Mucosa of descending colon (tissue), 3 donors: Measurements from ENCODE around the gene CIPC. TPM values are rescaled to one million over a fixed set of nuclear protein-coding genes. Genes with fewer than 3 reads are reported as not detected.

ENCODE experiments used
- ATAC-seq: fragments of 200-7000 bp; cut with Tn5 transposase; one replicate; pipeline ENCODE4 v1.9.1; 2020; ENCODE audit warnings: mild to moderate bottlenecking, moderate library complexity
- DNase-seq, 3 donors: peaks; one replicate each; pipeline ENCODE4 v3.0.0-alpha.2; 2020
- H3K36me3 ChIP-seq: fragments of 200-600 bp; one replicate; pipeline ENCODE4 v1.8.0; 2021; ENCODE audit warnings: low read depth, mild to moderate bottlenecking
- H3K4me1 ChIP-seq: fragments of 200-600 bp; one replicate; pipeline ENCODE4 v1.8.0; 2021; ENCODE audit warnings: low read depth, mild to moderate bottlenecking
- H3K4me3 ChIP-seq: fragments of 200-600 bp; one replicate; pipeline ENCODE4 v1.8.0; 2021; ENCODE audit warnings: mild to moderate bottlenecking
- H3K9me3 ChIP-seq: fragments of 200-600 bp; one replicate; pipeline ENCODE4 v1.8.0; 2021; ENCODE audit warnings: mild to moderate bottlenecking
- intact Hi-C, 2 donors: fragments of 100-400 bp; cut with DNase I in 1 of 2; cut with micrococcal nuclease in 1 of 2; formaldehyde crosslinking; loops; one replicate each; pipeline versions ENCODE4 v1.11.0 to v1.11.1; 2022; cut with DNase I, micrococcal nuclease
- total RNA-seq, 3 donors: library from RNA; stranded (reverse); fragmentation: NEBNext Ultra II Directional in 2 of 3; extraction: Animal tissue kit (Norgen Biotek cat#: 25700) in 2 of 3; gene quantifications; one replicate each; pipeline versions ENCODE4 v1.2.1 to v1.2.4, GENCODE V29; 2021 to 2023
- TF ChIP-seq, protein P1 (sequence below): fragments of 200-600 bp; IDR thresholded peaks from one replicate; pipeline ENCODE4 v1.8.0; 2022; ENCODE audit warnings: antibody characterized with exemption, mild to moderate bottlenecking
- donor health status: DM: no; HTN: no; CAD: no; lungs with moderate emphysema.
- donor health status: DM: no; HTN: no; CAD: no.
- donor health status: DM: no; HTN: yes; CAD: no.

Gene CIPC
- total RNA-seq, 3 donors from 2014 or later, result 45.7 to 84.9 (median 61.0) TPM

DNA sequence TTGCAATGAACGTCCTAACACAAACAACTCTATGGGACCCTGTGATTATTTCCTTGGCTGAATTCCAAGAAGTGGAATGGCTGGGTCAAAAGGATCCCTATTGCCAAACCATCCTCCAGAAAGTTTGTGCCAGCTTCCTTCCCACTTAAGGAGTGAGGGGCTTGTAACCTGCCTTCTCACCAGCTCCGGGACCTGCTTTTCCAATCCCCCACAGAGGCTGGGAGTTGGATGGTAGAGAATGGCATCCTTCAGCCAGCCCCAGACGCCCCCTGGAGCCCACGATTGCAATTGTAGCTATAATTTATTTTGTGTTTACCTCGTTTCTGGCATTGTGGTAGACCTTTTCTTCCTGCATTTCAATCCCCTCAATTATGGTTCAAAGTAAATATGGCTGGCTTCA, 53.2 kb downstream of the CIPC start:
- TF ChIP-seq, protein P1, sequence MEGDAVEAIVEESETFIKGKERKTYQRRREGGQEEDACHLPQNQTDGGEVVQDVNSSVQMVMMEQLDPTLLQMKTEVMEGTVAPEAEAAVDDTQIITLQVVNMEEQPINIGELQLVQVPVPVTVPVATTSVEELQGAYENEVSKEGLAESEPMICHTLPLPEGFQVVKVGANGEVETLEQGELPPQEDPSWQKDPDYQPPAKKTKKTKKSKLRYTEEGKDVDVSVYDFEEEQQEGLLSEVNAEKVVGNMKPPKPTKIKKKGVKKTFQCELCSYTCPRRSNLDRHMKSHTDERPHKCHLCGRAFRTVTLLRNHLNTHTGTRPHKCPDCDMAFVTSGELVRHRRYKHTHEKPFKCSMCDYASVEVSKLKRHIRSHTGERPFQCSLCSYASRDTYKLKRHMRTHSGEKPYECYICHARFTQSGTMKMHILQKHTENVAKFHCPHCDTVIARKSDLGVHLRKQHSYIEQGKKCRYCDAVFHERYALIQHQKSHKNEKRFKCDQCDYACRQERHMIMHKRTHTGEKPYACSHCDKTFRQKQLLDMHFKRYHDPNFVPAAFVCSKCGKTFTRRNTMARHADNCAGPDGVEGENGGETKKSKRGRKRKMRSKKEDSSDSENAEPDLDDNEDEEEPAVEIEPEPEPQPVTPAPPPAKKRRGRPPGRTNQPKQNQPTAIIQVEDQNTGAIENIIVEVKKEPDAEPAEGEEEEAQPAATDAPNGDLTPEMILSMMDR, result no peak
- Histone ChIP-seq H3K9me3 (no peaks in the 10 kb centered on the region), H3K4me1 (no peaks in the 10 kb centered on the region), H3K4me3 (no peak overlapping the region), H3K36me3 (no peaks in the 10 kb centered on the region)
- intact Hi-C loops, result loop anchor here (10.0 kb wide), 2 partner anchors 64 to 164 kb away; no protein-coding TSS in a partner anchor
- ATAC-seq (no peak), DNase-seq (no peak)

- peak; percentile 53 for ATAC-seq
- TF ChIP-seq, protein P1, result no peak
- no peaks in the 10 kb centered on the region for H3K9me3 ChIP-seq
- no peak for DNase-seq
- H3K36me3 ChIP-seq, result no peaks in the 10 kb centered on the region
- H3K4me1 ChIP-seq, result no peaks in the 10 kb centered on the region
- no peak overlapping the region for H3K4me3 ChIP-seq
- intact Hi-C loops, result loop anchor here (10.0 kb wide), 2 partner anchors 63 to 163 kb away; no protein-coding TSS in a partner anchor
These were observed 54.0 kb downstream of the CIPC start for GRCh38 chr14:77151918-77152588.

DNA sequence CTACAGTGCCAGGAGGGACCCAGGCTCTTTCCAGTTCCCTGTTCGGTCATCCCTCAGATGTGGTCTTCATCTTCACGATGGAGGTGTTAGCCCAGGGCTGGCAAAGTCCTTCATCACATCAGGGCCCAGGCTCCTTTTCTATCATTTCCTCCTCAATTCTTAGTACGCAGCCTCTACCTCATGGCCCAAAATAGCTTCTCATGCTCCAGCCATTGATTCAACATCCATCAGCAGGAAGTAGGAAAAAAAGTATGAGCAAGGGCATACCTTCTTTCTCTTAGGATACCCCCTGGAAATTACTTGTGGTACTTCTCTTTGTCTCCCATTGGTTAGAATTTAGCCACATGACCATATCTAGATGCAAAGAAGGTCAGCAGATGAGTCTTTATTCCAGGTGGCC, 55.7 kb downstream of the CIPC start:
- Histone ChIP-seq H3K9me3 (no peaks in the 10 kb centered on the region), H3K36me3 (no peaks in the 10 kb centered on the region), H3K4me3 (no peak overlapping the region), H3K4me1 (no peaks in the 10 kb centered on the region)
- no peak for ATAC-seq
- DNase-seq, result no peak
- TF ChIP-seq, protein P1, result no peak
- intact Hi-C loops, result loop anchor here (10.0 kb wide), 2 partner anchors 61 to 161 kb away; no protein-coding TSS in a partner anchor

DNA sequence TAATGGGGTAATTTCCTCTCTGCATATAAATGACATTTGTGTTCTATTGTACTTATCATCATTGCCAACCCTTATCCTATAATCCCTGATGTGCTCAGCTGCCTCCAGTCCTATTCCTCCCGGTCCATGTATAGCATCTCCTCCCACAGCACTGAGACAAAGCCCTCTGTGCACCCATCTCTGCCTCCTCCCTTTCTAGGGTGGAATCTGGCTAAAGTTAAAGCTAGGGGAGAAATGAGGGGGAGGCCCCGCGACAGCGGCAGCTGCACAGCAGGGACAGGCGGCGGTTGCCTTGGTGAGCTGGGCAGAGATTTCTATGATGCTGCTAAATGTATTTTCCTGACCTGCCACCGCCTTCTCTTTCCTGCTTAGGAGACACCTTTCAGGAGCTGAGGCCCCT, 56.4 kb downstream of the CIPC start:
- intact Hi-C loops, result loop anchor here (10.0 kb wide), 2 partner anchors 60 to 160 kb away; no protein-coding TSS in a partner anchor
- Histone ChIP-seq H3K4me3 (no peak overlapping the region), H3K4me1 (no peaks in the 10 kb centered on the region), H3K36me3 (no peaks in the 10 kb centered on the region), H3K9me3 (no peaks in the 10 kb centered on the region)
- TF ChIP-seq, protein P1, result no peak
- no peak for DNase-seq
- ATAC-seq, result no peak

GRCh38 chr14:77155083-77155482, 57.0 kb downstream of the CIPC start:
- intact Hi-C loops, result loop anchor here (10.0 kb wide), 2 partner anchors 60 to 160 kb away; no protein-coding TSS in a partner anchor
- no peak for DNase-seq

More at GRCh38 chr14:77155083-77155482, 57.0 kb downstream of the CIPC start:
- ATAC-seq, result no peak
- Histone ChIP-seq H3K4me1 (no peaks in the 10 kb centered on the region), H3K4me3 (no peak overlapping the region), H3K9me3 (no peaks in the 10 kb centered on the region), H3K36me3 (no peaks in the 10 kb centered on the region)
- TF ChIP-seq, protein P1, result no peak
